WERI-Rb-1 (cell line): ENCODE measurements around the gene PLET1.
A peak's percentile ranks its signal among the peaks of the same experiment; 100 is the strongest.

ENCODE experiments used
- DNase-seq: peaks from one replicate; pipeline ENCODE4 v3.0.0-alpha.2; 2020
- H3K27ac ChIP-seq: fragments of 250-450 bp; sonication (Bioruptor Pico); 2 replicates; pipeline ENCODE4 v1.5.1; 2020; ENCODE audit warnings: mild to moderate bottlenecking, moderate library complexity
- H3K27me3 ChIP-seq: fragments of 250-450 bp; sonication (Bioruptor Pico); 2 replicates; pipeline ENCODE4 v1.5.1; 2021; ENCODE audit warnings: mild to moderate bottlenecking, low read depth, moderate library complexity; ENCODE audit not compliant: insufficient read depth, severe bottlenecking
- H3K36me3 ChIP-seq: fragments of 250-450 bp; sonication (Bioruptor Pico); 2 replicates; pipeline ENCODE4 v1.5.1; 2020; ENCODE audit warnings: mild to moderate bottlenecking, moderate library complexity
- H3K4me3 ChIP-seq: 2 replicates; pipeline ENCODE4 v1.5.1; 2011; ENCODE audit warnings: low read depth, mild to moderate bottlenecking, control low read depth, low read length
- H3K9me3 ChIP-seq: fragments of 250-450 bp; sonication (Bioruptor Pico); 2 replicates; pipeline ENCODE4 v1.5.1; 2021; ENCODE audit warnings: mild to moderate bottlenecking, moderate library complexity; ENCODE audit not compliant: severe bottlenecking
- CTCF ChIP-seq: IDR thresholded peaks from 2 replicates; pipeline ENCODE4 v1.5.1; 2011; ENCODE audit warnings: low read depth, mild to moderate bottlenecking, control low read depth, inconsistent platforms, low read length

The PLET1 gene

DNA sequence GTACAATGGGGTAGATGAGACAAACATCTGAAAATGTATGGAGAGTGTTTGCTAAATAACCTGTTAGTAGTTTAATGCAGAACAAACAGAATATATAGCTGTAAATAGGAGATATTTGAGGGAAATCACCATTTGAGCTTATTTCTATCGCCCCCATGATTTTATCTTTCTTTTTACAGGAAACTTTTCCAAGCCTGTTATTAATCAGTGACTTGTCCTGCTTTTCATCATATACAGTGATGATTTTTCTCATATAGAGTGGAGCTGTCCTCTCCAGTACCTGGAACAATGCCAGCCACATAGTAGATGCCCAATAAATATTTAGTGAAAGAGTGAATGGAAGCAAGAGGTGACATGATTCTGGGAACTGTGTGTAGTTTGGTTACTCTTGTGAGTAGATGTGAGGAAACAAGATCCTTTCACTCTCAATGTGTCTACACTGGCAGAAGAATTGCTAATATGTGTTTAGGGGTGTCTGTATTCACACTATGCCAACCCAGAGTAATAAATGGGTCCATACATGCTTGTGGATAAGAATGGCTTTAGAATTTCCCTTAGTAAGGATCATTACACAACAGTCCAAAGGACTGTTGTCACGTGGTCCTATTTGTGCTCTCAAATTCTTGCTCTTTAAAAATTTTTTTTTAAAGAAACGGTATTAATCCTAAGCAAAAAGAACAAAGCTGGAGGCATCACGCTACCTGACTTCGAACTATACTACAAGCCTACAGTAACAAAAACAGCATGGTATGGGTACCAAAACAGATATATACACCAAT, 36.7 kb downstream of the PLET1 start:
- no peak for DNase-seq

GRCh38 chr11:112223121-112223520, 37.5 kb downstream of the PLET1 start:
- Histone ChIP-seq H3K4me3 (no peak overlapping the region), H3K27me3 (no peaks in the 10 kb centered on the region), H3K27ac (no peak overlapping the region), H3K36me3 (no peaks in the 10 kb centered on the region; the same call in 1 of the 2 replicates), H3K9me3 (no peaks in the 10 kb centered on the region)
- no peak for TF ChIP-seq CTCF
- DNase-seq = no peak

More for the DNA sequence above, 36.7 kb downstream of the PLET1 start:
- Histone ChIP-seq H3K9me3 (no peaks in the 10 kb centered on the region), H3K27me3 (no peaks in the 10 kb centered on the region), H3K27ac (no peak overlapping the region), H3K36me3 (peaks cover 5% of the 10 kb centered on the region), H3K4me3 (no peak overlapping the region)
- TF ChIP-seq CTCF = no peak

GRCh38 chr11:112222303-112222702, 38.4 kb downstream of the PLET1 start:
- Histone ChIP-seq H3K36me3 (no peaks in the 10 kb centered on the region), H3K9me3 (no peaks in the 10 kb centered on the region), H3K27ac (no peak overlapping the region), H3K4me3 (no peak overlapping the region), H3K27me3 (no peaks in the 10 kb centered on the region)
- no peak for DNase-seq
- TF ChIP-seq CTCF = no peak

GRCh38 chr11:112221274-112221835, 39.3 kb downstream of the PLET1 start:
- Histone ChIP-seq H3K36me3 (no peaks in the 10 kb centered on the region), H3K4me3 (no peak overlapping the region), H3K9me3 (no peaks in the 10 kb centered on the region), H3K27me3 (no peaks in the 10 kb centered on the region), H3K27ac (no peak overlapping the region)
- no peak for DNase-seq
- TF ChIP-seq CTCF = no peak

DNA sequence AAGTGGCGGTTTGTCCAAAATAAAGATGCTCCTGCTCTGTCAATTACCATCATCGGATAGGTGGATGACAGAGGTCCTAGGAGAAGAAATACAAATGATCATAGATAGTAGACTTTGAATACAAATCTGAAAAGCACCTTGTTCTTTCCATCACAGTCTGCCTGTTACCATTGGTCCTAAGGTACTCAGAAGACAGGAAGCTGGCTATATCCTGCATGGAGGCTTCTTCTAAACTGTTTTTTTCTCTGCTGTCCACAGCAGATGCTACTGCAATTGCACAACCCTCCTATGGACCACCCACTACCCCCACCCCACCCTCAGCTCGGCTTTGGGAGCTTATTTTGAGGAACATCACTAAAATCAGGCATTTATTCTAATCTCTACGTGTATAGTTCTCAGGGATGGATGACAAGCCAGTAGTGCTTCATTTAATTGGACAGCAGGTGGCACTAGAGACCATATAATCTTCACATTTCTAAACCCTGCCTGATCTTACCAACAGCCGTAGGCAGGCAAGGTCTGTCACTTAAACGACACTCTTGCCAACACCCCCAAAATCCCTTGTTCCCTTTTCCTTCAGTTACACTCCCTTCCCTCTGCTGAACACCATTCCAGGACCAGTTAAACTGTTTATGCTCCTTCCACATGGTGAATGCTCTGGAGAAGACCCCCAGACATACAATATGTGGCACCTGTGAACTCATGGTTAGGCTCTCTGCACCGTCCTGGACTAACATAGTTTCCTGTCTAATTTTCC, 41.0 kb downstream of the PLET1 start:
- Histone ChIP-seq H3K27me3 (no peaks in the 10 kb centered on the region), H3K36me3 (no peaks in the 10 kb centered on the region), H3K4me3 (no peak overlapping the region), H3K27ac (no peak overlapping the region), H3K9me3 (no peaks in the 10 kb centered on the region)
- TF ChIP-seq CTCF = peak; percentile 60
- peak; percentile 31 for DNase-seq
